Effector memory CD8-positive, alpha-beta T cell (primary cell): ENCODE data around the gene DIP2B.

ENCODE experiments used
- ATAC-seq: fragments of 150-1000 bp; cut with Tn5 transposase; replicated peaks from 2 replicates; pipeline ENCODE4 v1.10.0; 2021; ENCODE audit warnings: mild to moderate bottlenecking, moderate library complexity
- DNase-seq, 3 experiments: peaks; one replicate each; pipeline ENCODE4 v3.0.0; 2021
- H3K27ac Mint-ChIP-seq, 2 donors: one replicate each; pipeline ENCODE4 v1.8.0; 2022; ENCODE audit warnings: mild to moderate bottlenecking in 2 of 2, mixed read lengths in 2 of 2, moderate library complexity in 2 of 2
- H3K27me3 Mint-ChIP-seq, 2 donors: one replicate each; pipeline ENCODE4 v1.8.0; 2022; ENCODE audit warnings: mixed read lengths in 2 of 2
- H3K36me3 Mint-ChIP-seq: one replicate; pipeline ENCODE4 v1.8.0; 2022; ENCODE audit warnings: mild to moderate bottlenecking, moderate library complexity, mixed read lengths; ENCODE audit not compliant: insufficient read depth
- H3K4me1 Mint-ChIP-seq, 2 donors: one replicate each; pipeline ENCODE4 v1.8.0; 2022; ENCODE audit warnings: low read depth in 2 of 2, mixed read lengths in 2 of 2
- H3K4me3 Mint-ChIP-seq, 2 donors: one replicate each; pipeline ENCODE4 v1.8.0; 2022; ENCODE audit warnings: mild to moderate bottlenecking in 2 of 2, mixed read lengths in 2 of 2, moderate library complexity in 2 of 2
- H3K9me3 Mint-ChIP-seq, 2 donors: one replicate each; pipeline ENCODE4 v1.8.0; 2022; ENCODE audit warnings: mixed read lengths in 2 of 2

The DIP2B gene

DNA sequence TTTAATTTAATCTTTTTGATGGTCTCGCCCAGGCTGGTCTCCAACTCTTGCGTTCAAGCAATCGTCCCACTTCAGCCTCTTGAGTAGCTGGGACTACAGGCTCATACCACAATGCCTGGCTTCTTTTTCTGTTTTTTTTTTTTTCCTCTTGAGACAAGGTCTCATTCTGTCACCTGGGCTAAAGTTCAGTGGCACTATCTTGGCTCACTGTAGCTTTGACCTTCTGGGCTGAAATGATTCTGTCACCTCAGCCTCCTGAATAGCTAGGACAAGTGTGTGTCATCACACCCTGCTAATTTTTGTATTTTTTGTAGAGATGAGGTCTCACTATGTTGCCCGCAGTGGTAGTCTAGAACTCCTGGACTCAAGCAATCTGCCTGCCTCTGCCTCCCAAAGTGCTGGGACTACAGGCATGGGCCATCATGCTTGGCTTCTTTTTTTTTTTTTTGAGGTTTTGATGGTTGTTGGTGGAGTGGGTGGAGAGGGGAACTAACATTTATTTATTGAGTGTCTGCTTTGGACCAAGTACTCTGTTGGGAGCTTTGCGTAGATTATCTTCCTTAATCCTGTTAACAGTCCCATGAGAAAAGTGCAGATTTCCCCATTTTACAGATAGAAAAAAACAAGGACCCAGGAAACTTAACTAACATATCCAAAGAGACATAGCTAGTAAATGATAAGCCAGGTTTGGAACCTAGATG is 102.0 kb downstream of the DIP2B start:
- H3K4me1 Mint-ChIP-seq = peaks cover 3 to 6% of the 10 kb centered on the region in 2 donors
- H3K27ac Mint-ChIP-seq = no peak overlapping the region
- H3K36me3 Mint-ChIP-seq = peaks cover 1% of the 10 kb centered on the region
- H3K9me3 Mint-ChIP-seq = no peaks in the 10 kb centered on the region
- H3K4me3 Mint-ChIP-seq = no peak overlapping the region
- no peaks in the 10 kb centered on the region for H3K27me3 Mint-ChIP-seq
- ATAC-seq = no peak
- DNase-seq = no peak

DNA sequence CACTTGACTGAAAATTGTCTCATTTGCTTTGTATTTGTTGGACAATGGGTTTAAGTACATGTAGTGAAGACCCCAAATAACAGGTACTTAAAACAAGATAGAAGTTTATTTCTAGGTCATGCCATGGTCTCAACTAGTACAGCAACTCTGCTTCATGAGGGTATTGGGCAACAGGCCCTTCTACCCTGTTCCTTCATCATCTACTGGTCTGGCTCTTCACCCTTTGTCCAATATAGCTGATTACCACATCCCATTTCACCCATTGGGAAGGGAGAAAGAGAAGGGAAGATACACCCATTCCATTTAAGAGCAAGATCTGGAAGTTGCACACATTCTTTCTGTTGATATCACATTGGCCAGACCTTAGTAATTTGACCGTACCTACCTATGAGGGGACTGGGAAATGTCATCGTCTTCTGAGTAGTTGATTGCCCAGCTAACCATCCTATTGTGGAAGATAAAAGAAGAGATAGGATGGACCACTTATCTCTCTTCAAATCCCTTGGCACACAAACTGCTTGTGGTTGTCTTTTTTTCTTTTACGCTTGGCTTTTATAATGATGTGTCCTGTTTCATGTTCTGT is 104.6 kb downstream of the DIP2B start:
- Mint-ChIP-seq H3K9me3 (no peaks in the 10 kb centered on the region), H3K36me3 (peaks cover 4% of the 10 kb centered on the region), H3K4me3 (no peak overlapping the region), H3K4me1 (peaks cover 3% of the 10 kb centered on the region in 2 donors), H3K27ac (no peak overlapping the region), H3K27me3 (no peaks in the 10 kb centered on the region)
- DNase-seq (no peak), ATAC-seq (no peak)

DNA sequence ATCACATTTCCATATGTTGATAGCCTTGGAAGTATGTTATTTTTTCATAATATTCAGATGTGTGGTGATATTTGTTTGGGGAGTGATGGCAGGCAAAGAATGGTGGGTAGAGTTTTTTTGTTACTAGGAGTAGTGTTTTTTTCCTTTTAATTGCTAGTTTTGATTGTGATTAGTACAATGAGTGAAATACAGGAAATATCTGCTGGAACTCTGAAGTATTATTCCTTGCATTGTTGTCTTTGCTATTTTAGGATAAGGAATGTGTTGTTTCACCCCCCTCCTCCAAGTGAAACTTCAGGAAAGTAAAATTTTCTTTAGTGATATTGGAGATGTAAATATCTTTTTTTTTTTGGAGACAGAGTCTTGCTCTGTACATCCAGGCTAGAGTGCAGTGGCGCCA is 105.4 kb downstream of the DIP2B start:
- H3K9me3 Mint-ChIP-seq = no peaks in the 10 kb centered on the region
- H3K27ac Mint-ChIP-seq = no peak overlapping the region
- peaks cover 3% of the 10 kb centered on the region in 2 donors for H3K4me1 Mint-ChIP-seq
- no peak overlapping the region for H3K4me3 Mint-ChIP-seq
- ATAC-seq = no peak
- DNase-seq = no peak
- peaks cover 4% of the 10 kb centered on the region for H3K36me3 Mint-ChIP-seq
- no peaks in the 10 kb centered on the region for H3K27me3 Mint-ChIP-seq

DNA sequence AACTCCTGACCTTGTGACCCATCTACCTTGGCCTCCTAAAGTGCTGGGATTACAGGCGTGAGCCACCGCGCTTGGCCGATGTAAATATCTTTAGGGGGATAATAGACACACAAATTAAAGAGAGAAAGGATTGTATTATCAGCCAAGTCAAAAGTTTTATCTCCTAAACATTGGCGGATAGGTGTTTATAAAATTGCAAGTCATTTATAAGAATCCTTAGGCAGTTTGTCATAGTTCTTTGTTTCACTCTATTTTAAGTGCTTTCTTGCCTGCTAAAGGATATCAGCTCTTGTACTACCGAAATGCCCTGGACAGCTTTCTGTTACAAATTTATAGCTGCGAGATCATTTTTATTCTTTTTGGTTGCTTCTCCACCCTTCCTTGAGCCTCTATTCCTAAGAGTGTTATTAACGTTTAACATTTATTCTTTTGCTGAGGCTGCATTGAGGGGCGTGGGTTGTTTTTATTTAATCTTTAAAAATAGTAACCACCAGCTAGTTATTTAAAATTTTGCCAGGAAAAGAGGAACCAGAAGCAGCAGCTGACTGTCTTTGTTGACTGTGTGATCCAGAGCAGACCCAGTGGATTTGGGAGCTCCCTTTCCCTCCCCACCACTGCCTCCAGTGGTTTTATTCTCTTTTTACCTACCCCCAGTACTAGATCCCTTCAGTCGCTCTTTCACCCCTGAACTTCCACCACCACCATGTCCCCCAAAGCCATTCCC is 106.4 kb downstream of the DIP2B start:
- H3K9me3 Mint-ChIP-seq = no peaks in the 10 kb centered on the region
- no peak for DNase-seq
- no peak for ATAC-seq
- H3K27me3 Mint-ChIP-seq = no peaks in the 10 kb centered on the region
- peaks cover 3% of the 10 kb centered on the region in 2 donors for H3K4me1 Mint-ChIP-seq
- no peak overlapping the region for H3K27ac Mint-ChIP-seq
- H3K36me3 Mint-ChIP-seq = peaks cover 4% of the 10 kb centered on the region
- no peak overlapping the region for H3K4me3 Mint-ChIP-seq

DNA sequence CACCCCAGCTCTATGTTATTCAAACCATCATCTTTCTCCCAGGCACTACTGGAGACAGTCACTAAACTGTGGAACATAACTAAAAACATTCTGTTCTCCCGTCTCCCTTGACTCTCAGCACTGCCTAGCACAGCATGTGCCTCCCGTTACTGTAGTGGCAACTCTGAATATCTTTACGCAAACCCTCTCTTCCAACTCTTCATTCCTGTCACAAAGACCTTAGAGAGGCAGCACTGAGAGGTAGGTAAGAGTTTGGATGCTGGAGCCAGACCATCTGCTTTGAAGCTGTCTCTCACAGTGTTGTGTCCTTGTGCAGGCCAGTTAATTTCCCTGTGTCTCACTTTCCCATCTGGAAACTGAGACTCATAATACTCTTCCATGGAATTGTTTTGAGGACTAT is 108.1 kb downstream of the DIP2B start:
- no peak for ATAC-seq
- peaks cover 4% of the 10 kb centered on the region for H3K36me3 Mint-ChIP-seq

DNA sequence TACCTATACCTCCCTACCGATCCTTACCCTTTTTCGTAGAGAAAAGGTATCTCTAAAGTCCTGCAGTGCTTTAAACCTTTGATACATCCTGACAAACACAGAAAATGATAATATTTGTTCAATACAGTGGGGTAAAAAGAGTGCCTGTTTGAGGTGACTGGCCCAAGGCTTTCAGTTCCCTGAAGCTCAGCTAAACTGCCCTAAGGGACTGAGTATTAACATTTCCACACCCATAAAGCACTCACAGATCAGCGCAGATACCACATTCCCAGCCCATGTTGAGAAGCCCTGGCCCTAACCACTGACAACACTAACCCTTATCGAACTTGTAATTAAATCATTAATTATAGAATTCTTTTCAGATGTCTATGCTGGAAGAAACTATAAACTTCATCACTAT is 108.7 kb downstream of the DIP2B start:
- no peak overlapping the region for H3K4me3 Mint-ChIP-seq
- H3K36me3 Mint-ChIP-seq = peaks cover 4% of the 10 kb centered on the region
- DNase-seq (no peak), ATAC-seq (no peak)
- no peaks in the 10 kb centered on the region for H3K27me3 Mint-ChIP-seq
- H3K4me1 Mint-ChIP-seq = peaks cover 2 to 7% of the 10 kb centered on the region in 2 donors
- H3K9me3 Mint-ChIP-seq = no peaks in the 10 kb centered on the region
- H3K27ac Mint-ChIP-seq = no peak overlapping the region

More for the DNA sequence above, 108.1 kb downstream of the DIP2B start:
- no peak for DNase-seq
- no peak overlapping the region for H3K4me3 Mint-ChIP-seq
- no peaks in the 10 kb centered on the region for H3K27me3 Mint-ChIP-seq
- H3K4me1 Mint-ChIP-seq = peaks cover 0 to 3% of the 10 kb centered on the region in 2 donors
- no peaks in the 10 kb centered on the region for H3K9me3 Mint-ChIP-seq
- no peak overlapping the region for H3K27ac Mint-ChIP-seq

DNA sequence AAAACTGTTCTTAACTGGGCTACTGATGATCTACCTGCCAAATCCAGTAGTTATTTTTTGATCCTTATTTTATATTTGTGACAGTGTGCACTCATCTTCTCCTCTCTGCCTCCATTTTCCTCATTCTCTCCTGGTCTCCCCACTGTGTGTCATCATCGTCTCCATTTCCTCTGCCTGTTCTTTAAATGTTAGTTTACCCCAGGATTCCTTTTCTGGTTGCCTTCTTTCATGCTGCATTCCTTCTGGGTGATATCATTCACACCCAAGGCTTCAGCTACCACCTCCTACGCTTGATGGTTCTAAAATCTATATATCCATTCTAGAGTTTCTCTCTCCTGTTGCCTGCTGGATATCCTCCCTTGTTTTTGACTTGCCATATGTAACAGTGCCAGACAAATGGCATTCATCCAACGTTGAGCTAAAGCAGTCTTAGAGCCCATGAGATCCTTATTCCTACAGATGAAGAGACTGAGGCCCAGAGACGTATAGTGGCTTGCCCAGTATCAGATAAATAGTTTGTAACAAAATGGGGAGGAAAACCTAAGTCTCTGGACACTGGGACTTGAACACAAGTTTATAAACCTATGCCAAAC is 109.5 kb downstream of the DIP2B start:
- DNase-seq = no peak
- no peak overlapping the region for H3K4me3 Mint-ChIP-seq

DNA sequence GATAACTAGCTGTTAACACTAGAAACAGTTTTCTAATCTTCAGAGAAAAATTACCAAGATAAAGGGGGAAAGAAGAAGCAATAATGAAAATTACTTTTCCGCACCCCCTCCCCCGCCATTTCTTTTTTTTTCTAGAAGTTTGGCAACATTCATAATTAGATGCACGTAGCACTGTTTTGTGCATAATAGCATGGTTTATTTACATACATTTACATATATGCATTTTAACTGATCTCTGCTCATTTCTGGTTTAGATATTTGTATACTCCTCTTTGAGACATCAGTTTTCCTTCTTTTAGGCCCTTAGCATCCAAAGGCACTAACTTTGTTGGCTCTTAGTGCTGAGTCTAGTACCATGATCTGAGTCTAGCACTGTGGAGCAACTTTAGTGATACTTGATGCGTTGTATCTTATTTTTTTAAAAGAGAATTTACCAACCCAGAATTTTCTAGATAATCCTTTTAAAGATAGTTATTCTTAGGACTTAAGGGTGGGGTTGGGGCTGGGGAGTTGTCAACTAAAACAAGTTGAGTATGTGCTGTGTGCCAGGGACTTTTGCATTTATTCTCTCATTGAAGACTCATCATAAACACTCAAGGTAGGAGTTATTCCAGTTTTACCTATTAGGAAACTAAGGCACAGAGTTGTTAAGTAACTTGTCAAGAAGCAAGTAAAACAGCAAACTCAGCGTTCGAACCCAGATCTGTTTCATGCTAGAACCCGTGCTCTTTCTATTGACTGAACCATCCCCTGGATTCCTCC is 110.5 kb downstream of the DIP2B start:
- H3K27me3 Mint-ChIP-seq = no peaks in the 10 kb centered on the region
- H3K4me1 Mint-ChIP-seq = peaks cover 6 to 8% of the 10 kb centered on the region in 2 donors
- no peak overlapping the region for H3K4me3 Mint-ChIP-seq
- ATAC-seq (no peak), DNase-seq (no peak)
- H3K27ac Mint-ChIP-seq = no peak overlapping the region
- H3K9me3 Mint-ChIP-seq = no peaks in the 10 kb centered on the region
- peaks cover 4% of the 10 kb centered on the region for H3K36me3 Mint-ChIP-seq

More for the DNA sequence above, 109.5 kb downstream of the DIP2B start:
- Mint-ChIP-seq H3K27ac (no peak overlapping the region), H3K4me1 (peaks cover 2 to 7% of the 10 kb centered on the region in 2 donors), H3K9me3 (no peaks in the 10 kb centered on the region), H3K27me3 (no peaks in the 10 kb centered on the region), H3K36me3 (peaks cover 4% of the 10 kb centered on the region)
- no peak for ATAC-seq

DNA sequence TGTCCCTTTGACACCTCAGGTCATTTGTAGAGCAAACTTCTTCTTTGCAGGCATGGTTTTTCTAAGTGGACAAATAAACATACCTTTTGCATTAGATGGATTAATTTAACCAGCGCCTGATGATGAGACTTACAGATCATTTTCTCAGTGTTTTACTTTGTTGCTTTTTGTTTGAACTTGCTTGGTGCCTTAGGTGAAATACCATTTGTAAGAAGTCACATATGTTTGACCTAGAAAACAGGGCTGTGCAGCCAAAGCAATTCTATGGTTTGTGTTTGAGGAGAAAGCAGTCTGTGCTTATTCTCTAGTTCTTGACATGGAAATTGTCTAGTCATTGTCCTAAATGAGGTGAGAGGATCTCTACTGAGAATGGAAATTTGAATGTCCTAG is 111.1 kb downstream of the DIP2B start:
- ATAC-seq (no peak), DNase-seq (no peak)
- H3K36me3 Mint-ChIP-seq = peaks cover 4% of the 10 kb centered on the region
- H3K4me1 Mint-ChIP-seq = peaks cover 7 to 13% of the 10 kb centered on the region in 2 donors
- H3K27me3 Mint-ChIP-seq = no peaks in the 10 kb centered on the region
- H3K4me3 Mint-ChIP-seq = no peak overlapping the region
- H3K27ac Mint-ChIP-seq = no peak overlapping the region
- no peaks in the 10 kb centered on the region for H3K9me3 Mint-ChIP-seq

DNA sequence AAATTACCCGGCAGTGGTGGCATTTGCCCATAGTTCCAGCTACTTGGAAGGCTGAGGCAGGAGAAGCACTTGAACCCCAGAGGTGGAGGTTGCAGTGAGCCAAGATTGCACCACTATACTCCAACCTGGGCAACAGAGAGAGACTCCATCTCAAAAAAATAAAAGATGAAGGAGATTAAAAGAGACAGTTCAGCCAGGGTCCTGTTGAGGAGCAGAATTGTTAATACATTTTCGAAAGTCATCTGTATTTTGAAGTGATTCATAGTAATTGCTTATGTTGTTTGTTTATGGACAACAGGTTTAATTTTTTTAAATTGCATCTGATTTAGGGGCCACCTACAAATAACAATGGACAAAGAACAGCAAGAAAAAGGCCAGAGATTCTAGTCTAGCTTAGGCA is 112.9 kb downstream of the DIP2B start:
- Mint-ChIP-seq H3K36me3 (no peaks in the 10 kb centered on the region), H3K4me1 (peaks cover 15 to 24% of the 10 kb centered on the region in 2 donors), H3K27me3 (no peaks in the 10 kb centered on the region), H3K4me3 (no peak overlapping the region), H3K27ac (no peak overlapping the region), H3K9me3 (no peaks in the 10 kb centered on the region)
- ATAC-seq (no peak), DNase-seq (no peak)

DNA sequence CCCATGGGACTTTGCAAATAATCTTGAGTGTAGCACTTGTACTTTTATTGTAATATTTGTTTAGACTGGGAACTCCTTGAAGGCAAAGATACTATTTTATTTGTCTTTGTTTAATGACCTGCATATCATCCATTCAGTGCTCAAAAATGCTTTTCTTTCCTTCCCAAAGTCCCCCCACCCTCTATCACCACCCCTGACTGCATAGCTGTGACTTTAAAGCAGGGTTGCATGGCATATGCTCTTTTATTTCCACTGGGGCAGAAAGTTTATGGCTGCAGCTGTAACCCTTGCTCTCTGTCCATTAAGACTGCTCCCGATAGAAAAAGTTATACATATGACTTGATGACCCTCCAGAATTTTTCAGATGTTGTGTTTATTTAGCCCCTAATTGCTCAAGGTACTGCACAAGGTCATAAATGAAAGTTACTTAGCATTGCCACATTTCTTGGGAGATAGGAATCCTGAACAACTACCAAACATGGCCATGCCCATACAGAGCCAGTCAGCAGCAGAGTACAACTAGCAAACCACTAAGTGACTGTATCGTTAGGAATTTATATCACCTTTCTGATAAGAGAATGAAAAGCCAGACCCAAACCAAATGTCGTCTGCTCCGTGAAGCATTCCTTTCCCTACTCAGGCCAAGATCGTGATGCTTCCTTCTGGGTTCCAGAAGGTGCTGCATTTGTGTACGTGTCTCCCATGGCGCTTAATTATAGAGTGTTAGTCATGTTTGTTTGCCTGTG is 114.3 kb downstream of the DIP2B start:
- Mint-ChIP-seq H3K4me3 (no peak overlapping the region), H3K9me3 (no peaks in the 10 kb centered on the region), H3K27ac (no peak overlapping the region), H3K36me3 (no peaks in the 10 kb centered on the region), H3K4me1 (peaks cover 15 to 24% of the 10 kb centered on the region in 2 donors), H3K27me3 (no peaks in the 10 kb centered on the region)
- DNase-seq (no peak), ATAC-seq (no peak)

DNA sequence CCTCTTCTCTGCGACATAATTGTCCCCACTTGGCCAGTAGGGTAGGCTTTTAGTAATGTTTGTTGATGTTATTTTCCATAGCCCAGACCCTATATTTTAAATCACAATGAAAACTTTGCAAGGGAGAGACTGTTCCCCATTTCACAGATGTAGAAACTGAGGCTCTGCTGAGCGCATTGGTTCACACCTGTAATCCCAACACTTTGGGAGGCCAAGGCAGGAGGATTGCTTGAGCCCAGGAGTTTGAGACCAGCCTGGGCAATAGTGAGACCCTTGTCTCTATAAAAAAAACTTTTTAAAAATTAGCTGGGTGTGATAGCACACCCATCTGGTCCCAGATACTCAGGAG is 114.8 kb downstream of the DIP2B start:
- ATAC-seq (no peak), DNase-seq (no peak)
- Mint-ChIP-seq H3K36me3 (no peaks in the 10 kb centered on the region), H3K9me3 (no peaks in the 10 kb centered on the region), H3K27me3 (no peaks in the 10 kb centered on the region), H3K27ac (no peak overlapping the region), H3K4me1 (peaks cover 17 to 26% of the 10 kb centered on the region in 2 donors), H3K4me3 (no peak overlapping the region)
